CD14-positive monocyte (primary cell): Measurements from ENCODE around the gene IGF2R. TPM values are rescaled to one million over a fixed set of nuclear protein-coding genes. Genes with fewer than 3 reads are reported as not detected.

Source experiments
- DNase-seq, 3 donors: peaks; one replicate each; pipeline ENCODE4 v3.0.0-alpha.2; 2011 to 2022
- H2AFZ ChIP-seq: 2 replicates; pipeline ENCODE4 v1.6.0; 2012; ENCODE audit warnings: mild to moderate bottlenecking, low read depth, low read length, inconsistent platforms; ENCODE audit not compliant: insufficient read depth, poor library complexity, severe bottlenecking
- H3K27ac ChIP-seq, 2 donors: 1 replicate in 1 of 2; 2 replicates in 1 of 2; pipeline ENCODE4 v1.5.1; 2012 to 2013; ENCODE audit warnings: low read length in 2 of 2, control low read depth in 1 of 2, inconsistent platforms in 1 of 2, low read depth in 1 of 2, mild to moderate bottlenecking in 1 of 2
- H3K27me3 ChIP-seq, 2 donors: one replicate each; pipeline versions ENCODE4 v1.6.0 to v1.6.1; 2011 to 2013; ENCODE audit warnings: low read length in 2 of 2; ENCODE audit not compliant: control insufficient read depth in 2 of 2, insufficient read depth in 2 of 2
- H3K36me3 ChIP-seq, 2 donors: replicated peaks in 1 of 2; 1 replicate in 1 of 2; 2 replicates in 1 of 2; pipeline versions ENCODE4 v1.5.1 to v1.6.1; 2012 to 2013; ENCODE audit warnings: low read length in 2 of 2, control low read depth in 1 of 2, inconsistent platforms in 1 of 2, mild to moderate bottlenecking in 1 of 2; ENCODE audit not compliant: insufficient read depth in 2 of 2, control insufficient read depth in 1 of 2
- H3K4me1 ChIP-seq, 2 donors: 1 replicate in 1 of 2; 2 replicates in 1 of 2; pipeline versions ENCODE4 v1.5.1 to v1.6.1; 2012 to 2013; ENCODE audit warnings: low read length in 2 of 2, control low read depth in 1 of 2, inconsistent platforms in 1 of 2, mild to moderate bottlenecking in 1 of 2, moderate library complexity in 1 of 2; ENCODE audit not compliant: insufficient read depth in 2 of 2, control insufficient read depth in 1 of 2
- H3K4me2 ChIP-seq: replicated peaks from 2 replicates; pipeline ENCODE3; 2012; ENCODE audit warnings: low read length, moderate library complexity, mild to moderate bottlenecking; ENCODE audit not compliant: poor library complexity, severe bottlenecking; ENCODE audit errors: extremely low read depth
- H3K4me3 ChIP-seq, 3 experiments: fragments of 200-600 bp in 1 of 3; sonication (generic) in 1 of 3; replicated peaks in 1 of 3; 1 replicate in 2 of 3; 2 replicates in 1 of 3; pipeline ENCODE4 v1.5.1; 2011 to 2013; ENCODE audit warnings: low read length in 3 of 3, mild to moderate bottlenecking in 3 of 3, control low read depth in 2 of 3, low read depth in 2 of 3, inconsistent platforms in 1 of 3, moderate library complexity in 1 of 3
- H3K79me2 ChIP-seq: 2 replicates; pipeline ENCODE4 v1.6.0; 2012; ENCODE audit warnings: mild to moderate bottlenecking, control low read depth, inconsistent platforms, low read length, moderate library complexity; ENCODE audit not compliant: insufficient read depth
- H3K9ac ChIP-seq: 2 replicates; pipeline ENCODE4 v1.6.0; 2017; ENCODE audit warnings: low read length, mild to moderate bottlenecking; ENCODE audit not compliant: insufficient read depth, poor library complexity, severe bottlenecking
- H3K9me3 ChIP-seq, 2 donors: replicated peaks in 1 of 2; 1 replicate in 1 of 2; 2 replicates in 1 of 2; pipeline versions ENCODE4 v1.5.1 to v1.6.1; 2012 to 2013; ENCODE audit warnings: low read length in 2 of 2, control low read depth in 1 of 2; ENCODE audit not compliant: control insufficient read depth in 1 of 2, insufficient read depth in 1 of 2
- H4K20me1 ChIP-seq: 2 replicates; pipeline ENCODE4 v1.6.0; 2012; ENCODE audit warnings: mild to moderate bottlenecking, low read length, control low read depth, moderate library complexity; ENCODE audit not compliant: insufficient read depth
- H3K27ac Mint-ChIP-seq, 7 donors: one replicate each; pipeline ENCODE4 v1.8.0; 2020; ENCODE audit warnings: mild to moderate bottlenecking in 7 of 7, mixed read lengths in 7 of 7, moderate library complexity in 6 of 7, inconsistent platforms in 2 of 7
- H3K27me3 Mint-ChIP-seq, 3 donors: one replicate each; pipeline ENCODE4 v1.8.0; 2021 to 2022; ENCODE audit warnings: low read depth in 3 of 3, mild to moderate bottlenecking in 3 of 3, mixed read lengths in 3 of 3, moderate library complexity in 3 of 3, inconsistent platforms in 1 of 3
- H3K36me3 Mint-ChIP-seq, 2 donors: one replicate each; pipeline ENCODE4 v1.8.0; 2020; ENCODE audit warnings: mixed read lengths in 2 of 2, inconsistent platforms in 1 of 2, mild to moderate bottlenecking in 1 of 2
- H3K4me1 Mint-ChIP-seq: one replicate; pipeline ENCODE4 v1.8.0; 2020; ENCODE audit warnings: mild to moderate bottlenecking, mixed read lengths
- H3K4me3 Mint-ChIP-seq, 2 donors: one replicate each; pipeline ENCODE4 v1.8.0; 2020; ENCODE audit warnings: mild to moderate bottlenecking in 2 of 2, mixed read lengths in 2 of 2, moderate library complexity in 1 of 2
- H3K9me3 Mint-ChIP-seq, 7 donors: one replicate each; pipeline ENCODE4 v1.8.0; 2020 to 2022; ENCODE audit warnings: mixed read lengths in 7 of 7, mild to moderate bottlenecking in 6 of 7, moderate library complexity in 6 of 7, inconsistent platforms in 2 of 7
- WGBS: methylation state at CpG from one replicate; pipeline ENCODE4 v1.1.5; 2013; ENCODE audit warnings: missing lambda C conversion rate; ENCODE audit not compliant: insufficient coverage; 5-methylcytosine and 5-hydroxymethylcytosine counted together
- intact Hi-C, 2 donors: fragments of 100-400 bp; cut with micrococcal nuclease; formaldehyde crosslinking; loops; one replicate each; pipeline versions ENCODE4 v1.15.0 to v1.15.1; 2023
- polyA plus RNA-seq, 3 donors: library from polyadenylated mRNA; depleted of rRNA in 1 of 3; unstranded in 2 of 3; stranded (reverse) in 1 of 3; fragments of 300-500 nt in 2 of 3; fragments of >200 nt in 1 of 3; fragmentation: Illumina TruSeq in 2 of 3; gene quantifications; 1 replicate in 2 of 3; 2 replicates in 1 of 3; pipeline ENCODE4 v1.2.3, GENCODE V29; 2012 to 2021
- TF ChIP-seq, protein P1 (sequence below): fragments of 200-600 bp; IDR thresholded peaks from one replicate; pipeline ENCODE4 v1.8.0; 2022; ENCODE audit warnings: antibody characterized with exemption, mild to moderate bottlenecking

Gene IGF2R
- polyA plus RNA-seq, 3 donors, result 6.9 to 44.8 (median 8.2) TPM

DNA sequence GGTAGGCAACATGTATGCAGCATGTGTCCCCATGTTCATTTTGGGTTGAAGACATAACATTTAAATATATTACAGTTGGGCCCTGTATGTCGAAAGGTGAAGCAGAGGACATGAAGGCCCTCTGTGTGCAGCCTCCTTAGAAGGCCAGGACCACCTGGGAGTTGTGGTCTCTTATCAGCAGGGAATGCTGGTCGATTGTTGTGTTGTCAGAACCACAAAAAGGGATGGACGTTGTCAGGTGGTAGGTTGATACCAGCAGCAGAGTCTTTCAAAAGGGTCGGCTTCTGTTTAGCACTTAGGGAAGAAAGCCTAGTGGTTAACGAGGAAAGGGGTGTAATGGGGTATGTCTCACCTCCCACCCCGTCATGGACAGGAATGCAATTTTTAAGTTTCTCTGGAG lies 85.4 kb downstream of the IGF2R start:
- H3K9ac ChIP-seq, result no peak overlapping the region
- DNase-seq, result no peak
- Mint-ChIP-seq H3K27ac (peak overlapping the region in 1 of 7 donors; percentile 69), H3K9me3 (peaks cover 0 to 14% (median 6%) of the 10 kb centered on the region in 7 donors), H3K4me1 (no peaks in the 10 kb centered on the region), H3K36me3 (peaks cover 95 to 96% of the 10 kb centered on the region in 2 donors), H3K27me3 (peaks cover 0 to 2% (median 1%) of the 10 kb centered on the region in 3 donors), H3K4me3 (no peak overlapping the region)
- H4K20me1 ChIP-seq, result peaks cover 88% of the 10 kb centered on the region
- intact Hi-C loops, result loop anchor here in 1 of 2 donors (10.0 kb wide), 1 partner anchor 189 kb away; no protein-coding TSS in a partner anchor
- peaks cover 88 to 99% of the 10 kb centered on the region in 2 donors for H3K36me3 ChIP-seq
- H3K79me2 ChIP-seq, result no peaks in the 10 kb centered on the region
- H3K27me3 ChIP-seq, result no peaks in the 10 kb centered on the region
- H3K4me1 ChIP-seq, result no peaks in the 10 kb centered on the region
- H2AFZ ChIP-seq, result no peak overlapping the region
- H3K4me3 ChIP-seq, result no peak overlapping the region
- H3K9me3 ChIP-seq, result no peaks in the 10 kb centered on the region
- no peak overlapping the region for H3K4me2 ChIP-seq
- H3K27ac ChIP-seq, result no peak overlapping the region
- TF ChIP-seq, protein P1, sequence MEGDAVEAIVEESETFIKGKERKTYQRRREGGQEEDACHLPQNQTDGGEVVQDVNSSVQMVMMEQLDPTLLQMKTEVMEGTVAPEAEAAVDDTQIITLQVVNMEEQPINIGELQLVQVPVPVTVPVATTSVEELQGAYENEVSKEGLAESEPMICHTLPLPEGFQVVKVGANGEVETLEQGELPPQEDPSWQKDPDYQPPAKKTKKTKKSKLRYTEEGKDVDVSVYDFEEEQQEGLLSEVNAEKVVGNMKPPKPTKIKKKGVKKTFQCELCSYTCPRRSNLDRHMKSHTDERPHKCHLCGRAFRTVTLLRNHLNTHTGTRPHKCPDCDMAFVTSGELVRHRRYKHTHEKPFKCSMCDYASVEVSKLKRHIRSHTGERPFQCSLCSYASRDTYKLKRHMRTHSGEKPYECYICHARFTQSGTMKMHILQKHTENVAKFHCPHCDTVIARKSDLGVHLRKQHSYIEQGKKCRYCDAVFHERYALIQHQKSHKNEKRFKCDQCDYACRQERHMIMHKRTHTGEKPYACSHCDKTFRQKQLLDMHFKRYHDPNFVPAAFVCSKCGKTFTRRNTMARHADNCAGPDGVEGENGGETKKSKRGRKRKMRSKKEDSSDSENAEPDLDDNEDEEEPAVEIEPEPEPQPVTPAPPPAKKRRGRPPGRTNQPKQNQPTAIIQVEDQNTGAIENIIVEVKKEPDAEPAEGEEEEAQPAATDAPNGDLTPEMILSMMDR, result no peak
- WGBS, result 92% methylated on average over 5 of the region's 6 CpGs

DNA sequence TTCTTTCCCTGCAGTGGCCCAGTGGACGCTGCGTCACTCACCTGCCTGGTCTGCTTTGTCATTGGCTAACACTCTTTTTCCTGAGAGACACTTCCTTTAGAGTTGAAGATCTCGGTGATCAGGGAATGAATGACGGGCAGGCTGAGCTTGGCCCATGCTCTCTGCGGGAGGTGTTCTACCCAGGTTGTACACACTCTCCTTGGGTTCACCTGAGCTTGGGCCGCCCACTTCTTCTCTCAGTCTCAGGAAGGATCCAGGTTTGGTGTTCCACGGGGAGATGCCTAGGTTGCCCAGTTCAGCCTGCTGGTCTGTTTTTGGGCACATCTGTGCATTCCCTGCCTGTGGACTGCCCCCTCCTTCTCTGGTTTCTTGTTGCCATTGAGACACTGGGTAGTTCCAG lies 86.0 kb downstream of the IGF2R start:
- H3K27me3 Mint-ChIP-seq, result peaks cover 0 to 1% (median 0%) of the 10 kb centered on the region in 3 donors
- intact Hi-C loops, result loop anchor here in 1 of 2 donors (10.0 kb wide), 1 partner anchor 190 kb away; no protein-coding TSS in a partner anchor
- Histone ChIP-seq H3K27me3 (no peaks in the 10 kb centered on the region), H3K36me3 (peaks cover 88 to 99% of the 10 kb centered on the region in 2 donors), H3K9ac (no peak overlapping the region), H3K9me3 (no peaks in the 10 kb centered on the region), H3K79me2 (no peaks in the 10 kb centered on the region), H3K4me3 (no peak overlapping the region), H4K20me1 (peaks cover 87% of the 10 kb centered on the region), H3K4me2 (no peak overlapping the region), H3K4me1 (no peaks in the 10 kb centered on the region), H3K27ac (no peak overlapping the region), H2AFZ (no peak overlapping the region)
- DNase-seq, result no peak
- WGBS, result 96% methylated on average over 7 of the region's 7 CpGs
- H3K4me3 Mint-ChIP-seq, result no peak overlapping the region
- no peaks in the 10 kb centered on the region for H3K4me1 Mint-ChIP-seq
- peaks cover 95 to 96% of the 10 kb centered on the region in 2 donors for H3K36me3 Mint-ChIP-seq
- peak overlapping the region in 3 of 7 donors; percentile 17 to 46 (median 21) for H3K27ac Mint-ChIP-seq
- H3K9me3 Mint-ChIP-seq, result peaks cover 0 to 14% (median 6%) of the 10 kb centered on the region in 7 donors
- TF ChIP-seq, protein P1, result no peak
